ENCODE measurements around the gene MTM1.

- no peak for TF ChIP-seq CTCF (IDR thresholded peaks at IDR 0.05; ENCODE audit: insufficient read depth, low read length, poor library complexity, severe bottlenecking)
- TF ChIP-seq EZH2phosphoT487 (conservative IDR thresholded peaks at IDR 0.05; ENCODE audit: low read length): no peak
Measured at GRCh38 chrX:150680974-150681373, 112.6 kb downstream of the MTM1 start.

Data from SU-DHL-6 (cell line).